ENCODE results near the gene FSTL1. TPM values are rescaled to one million over a fixed set of nuclear protein-coding genes. Genes with fewer than 3 reads are reported as not detected.
A peak's percentile ranks its signal among the peaks of the same experiment; 100 is the strongest.

Gene FSTL1
- total RNA-seq, 4 donors from 2014 or later: 311 to 1,355 (median 418) TPM

GRCh38 chr3:120496278-120497002, 45.6 kb upstream of the FSTL1 start:
- intact Hi-C loops (cut with DNase I; ENCODE audit: low total_unique reads): no loop called here
- no peak for DNase-seq
- no peaks in the 10 kb centered on the region for H3K27me3 ChIP-seq

GRCh38 chr3:120495809-120496208, 45.0 kb upstream of the FSTL1 start:
- Histone ChIP-seq H3K36me3 (no peaks in the 10 kb centered on the region), H3K9me3 (no peaks in the 10 kb centered on the region), H3K27me3 (no peaks in the 10 kb centered on the region), H3K27ac (peak overlapping the region; percentile 58 to 65), H3K4me1 (peaks cover 0 to 12% of the 10 kb centered on the region in 2 donors), H3K4me3 (no peak overlapping the region)
- intact Hi-C loops (cut with DNase I; ENCODE audit: low total_unique reads): no loop called here
- TF ChIP-seq CTCF (IDR thresholded peaks at IDR 0.05) (no peak), POLR2A (IDR thresholded peaks at IDR 0.05) (no peak)
- no peak for DNase-seq

More at GRCh38 chr3:120496278-120497002, 45.6 kb upstream of the FSTL1 start:
- no peak for TF ChIP-seq CTCF (IDR thresholded peaks at IDR 0.05)
- no peak for TF ChIP-seq POLR2A (IDR thresholded peaks at IDR 0.05)
- Histone ChIP-seq H3K4me1 (peaks cover 0 to 12% of the 10 kb centered on the region in 2 donors), H3K36me3 (no peaks in the 10 kb centered on the region), H3K4me3 (no peak overlapping the region), H3K27ac (peak overlapping the region; percentile 58 to 65), H3K9me3 (no peaks in the 10 kb centered on the region)

DNA sequence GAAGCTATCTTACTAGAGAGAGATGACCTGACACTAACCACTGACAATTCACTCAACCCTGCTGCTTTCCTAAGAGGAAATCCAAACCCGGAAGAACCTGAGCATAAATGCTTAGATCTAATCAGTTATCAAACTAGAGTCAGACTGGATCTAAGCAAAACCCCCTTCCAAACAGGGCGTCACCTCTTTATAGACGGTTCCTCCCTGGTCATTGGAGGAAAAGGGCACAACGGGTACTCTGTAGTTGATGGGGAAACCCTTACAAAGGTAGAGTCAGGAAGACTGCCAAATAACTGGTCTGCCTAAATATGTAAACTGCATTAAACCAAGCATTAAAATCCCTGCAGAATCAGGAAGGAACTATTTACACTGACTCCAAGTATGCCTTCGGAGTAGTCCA, 41.3 kb upstream of the FSTL1 start:
- Histone ChIP-seq H3K4me3 (no peak overlapping the region), H3K4me1 (peaks cover 0 to under 1% of the 10 kb centered on the region in 2 donors), H3K27ac (no peak overlapping the region), H3K9me3 (no peaks in the 10 kb centered on the region), H3K36me3 (no peaks in the 10 kb centered on the region), H3K27me3 (no peaks in the 10 kb centered on the region)
- no peak for TF ChIP-seq CTCF (IDR thresholded peaks at IDR 0.05)
- no peak for TF ChIP-seq POLR2A (IDR thresholded peaks at IDR 0.05)
- intact Hi-C loops (cut with DNase I; ENCODE audit: low total_unique reads): no loop called here
- DNase-seq: no peak

DNA sequence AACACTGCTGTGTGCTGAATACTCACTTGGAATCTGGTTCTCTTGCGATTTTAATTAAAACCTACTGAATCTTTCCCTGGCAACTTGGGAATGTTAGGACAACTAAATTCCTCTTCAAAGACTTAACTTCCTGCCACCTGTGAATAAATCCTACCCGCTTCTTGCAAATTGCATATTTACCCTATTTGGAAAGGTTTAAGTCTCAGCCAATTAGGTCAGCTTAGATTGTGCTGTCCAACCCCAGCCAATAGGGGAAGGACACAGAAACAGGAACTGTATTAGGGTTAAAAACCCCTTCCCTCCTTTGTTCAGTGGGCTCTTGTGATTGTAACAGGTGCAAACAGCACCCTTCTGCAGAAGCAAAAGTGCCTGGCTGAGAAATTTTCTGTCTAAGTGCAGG, 38.6 kb upstream of the FSTL1 start:
- Histone ChIP-seq H3K27ac (no peak overlapping the region), H3K36me3 (no peaks in the 10 kb centered on the region), H3K4me1 (peaks cover 4 to 5% of the 10 kb centered on the region in 2 donors), H3K4me3 (no peak overlapping the region), H3K9me3 (no peaks in the 10 kb centered on the region), H3K27me3 (no peaks in the 10 kb centered on the region)
- TF ChIP-seq POLR2A (IDR thresholded peaks at IDR 0.05) (no peak), CTCF (IDR thresholded peaks at IDR 0.05) (no peak)
- intact Hi-C loops (cut with DNase I; ENCODE audit: low total_unique reads): no loop called here
- no peak for DNase-seq

GRCh38 chr3:120488296-120488695, 37.5 kb upstream of the FSTL1 start:
- intact Hi-C loops (cut with DNase I; ENCODE audit: low total_unique reads): no loop called here
- H3K27me3 ChIP-seq: no peaks in the 10 kb centered on the region
- H3K36me3 ChIP-seq: no peaks in the 10 kb centered on the region
- H3K4me1 ChIP-seq: peaks cover 4 to 5% of the 10 kb centered on the region in 2 donors
- TF ChIP-seq POLR2A (IDR thresholded peaks at IDR 0.05): no peak
- no peak for TF ChIP-seq CTCF (IDR thresholded peaks at IDR 0.05)
- no peaks in the 10 kb centered on the region for H3K9me3 ChIP-seq
- no peak overlapping the region for H3K4me3 ChIP-seq
- H3K27ac ChIP-seq: peak overlapping the region; percentile 59 to 60
- no peak for DNase-seq

Data from uterus (tissue), 4 donors.